Lung microvascular endothelial cell (primary cell): ENCODE results near the gene TMEM208. TPM values are rescaled to one million over a fixed set of nuclear protein-coding genes. Genes with fewer than 3 reads are reported as not detected.
A peak's percentile ranks its signal among the peaks of the same experiment; 100 is the strongest.

ENCODE experiments used
- DNase-seq, 2 donors: peaks; one replicate each; pipeline versions ENCODE4 v3.0.0 to v3.0.0-alpha.2; 2010; ENCODE audit warnings: low read depth in 2 of 2
- total RNA-seq: library from RNA; depleted of rRNA; stranded (reverse); fragments of >200 nt; gene quantifications from 2 replicates; pipeline ENCODE4 v1.2.1, GENCODE V29; 2014

The TMEM208 gene
- total RNA-seq, 1 donor from 2014 or later, result 29.2 TPM

DNA sequence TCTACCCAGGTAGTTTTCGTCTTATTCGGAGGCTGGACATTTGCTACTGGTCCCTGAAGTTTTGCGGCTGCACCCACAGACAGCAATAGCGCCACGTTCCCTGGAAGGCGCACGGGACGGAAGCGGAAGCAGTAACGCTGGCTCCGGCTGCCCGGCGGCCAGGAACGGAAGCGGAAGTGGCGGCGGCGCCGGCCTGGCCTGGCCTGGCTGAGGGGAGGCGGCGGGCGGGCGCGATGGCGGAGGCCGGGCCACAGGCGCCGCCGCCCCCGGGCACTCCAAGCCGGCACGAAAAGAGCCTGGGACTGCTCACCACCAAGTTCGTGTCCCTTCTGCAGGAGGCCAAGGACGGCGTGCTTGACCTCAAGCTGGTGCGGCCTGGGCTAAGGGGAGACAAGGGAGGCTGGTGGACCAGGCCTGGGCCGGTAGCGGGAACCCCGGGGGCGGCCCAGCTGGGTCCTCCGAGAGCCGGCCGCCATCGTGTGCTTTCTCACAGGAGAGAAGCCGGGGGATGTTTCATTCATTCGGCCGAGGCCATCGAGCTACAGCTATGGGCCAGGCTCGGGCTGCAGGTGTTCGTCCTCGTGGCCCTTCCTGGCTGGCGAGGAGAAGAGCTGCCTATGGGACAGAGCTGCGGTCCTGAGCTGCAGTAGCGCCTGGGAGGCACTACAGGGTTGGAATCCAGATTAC lies 34.8 kb upstream of the TMEM208 start, which contains the start of gene E2F4:
E2F4 (plus strand) TSS at position 161 of the 687 bp plus-strand sequence; CDS start at position 234, 73 bp downstream.
- DNase-seq, result peak; percentile 96 to 97

DNA sequence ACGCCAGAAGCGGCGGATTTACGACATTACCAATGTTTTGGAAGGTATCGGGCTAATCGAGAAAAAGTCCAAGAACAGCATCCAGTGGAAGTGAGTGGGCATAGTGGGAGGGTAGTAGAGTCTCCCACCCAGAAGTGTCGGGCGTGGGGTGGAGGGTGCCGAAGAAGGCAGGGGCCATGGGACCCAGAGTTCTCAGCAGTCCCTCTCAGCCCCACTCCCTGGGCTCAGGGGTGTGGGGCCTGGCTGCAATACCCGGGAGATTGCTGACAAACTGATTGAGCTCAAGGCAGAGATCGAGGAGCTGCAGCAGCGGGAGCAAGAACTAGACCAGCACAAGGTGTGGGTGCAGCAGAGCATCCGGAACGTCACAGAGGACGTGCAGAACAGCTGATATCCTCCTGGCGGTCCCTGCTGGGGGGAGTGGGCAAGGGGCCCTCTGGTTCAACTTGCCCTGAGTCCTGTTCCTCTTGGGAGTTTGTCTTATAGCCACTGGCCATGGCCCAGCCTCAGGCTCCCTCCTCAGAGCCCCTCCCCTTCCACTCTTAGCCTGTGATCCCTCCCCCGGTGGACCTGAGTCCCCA lies 34.1 kb upstream of the TMEM208 start:
- DNase-seq, result peak; percentile 25 to 35

DNA sequence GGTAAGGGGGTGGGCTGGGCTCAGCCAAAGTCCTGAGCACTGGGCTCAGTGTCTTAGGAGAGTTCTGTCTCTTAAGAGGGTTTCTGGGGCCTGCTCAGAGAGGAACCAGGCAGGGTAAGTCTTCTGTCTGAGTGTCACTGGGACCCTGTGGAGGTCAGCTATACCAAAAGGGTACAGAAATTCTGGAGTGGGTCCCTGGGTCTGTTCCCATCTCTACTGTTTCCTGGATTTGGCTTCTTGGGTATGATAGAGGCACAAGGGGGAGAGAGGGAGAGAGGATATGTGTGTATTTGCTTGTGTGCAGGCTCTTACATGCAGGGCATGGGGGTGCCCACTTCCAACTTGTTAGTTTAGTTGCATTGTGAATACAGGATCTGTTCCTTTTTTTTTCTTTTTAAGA lies 33.4 kb upstream of the TMEM208 start:
- DNase-seq, result no peak

DNA sequence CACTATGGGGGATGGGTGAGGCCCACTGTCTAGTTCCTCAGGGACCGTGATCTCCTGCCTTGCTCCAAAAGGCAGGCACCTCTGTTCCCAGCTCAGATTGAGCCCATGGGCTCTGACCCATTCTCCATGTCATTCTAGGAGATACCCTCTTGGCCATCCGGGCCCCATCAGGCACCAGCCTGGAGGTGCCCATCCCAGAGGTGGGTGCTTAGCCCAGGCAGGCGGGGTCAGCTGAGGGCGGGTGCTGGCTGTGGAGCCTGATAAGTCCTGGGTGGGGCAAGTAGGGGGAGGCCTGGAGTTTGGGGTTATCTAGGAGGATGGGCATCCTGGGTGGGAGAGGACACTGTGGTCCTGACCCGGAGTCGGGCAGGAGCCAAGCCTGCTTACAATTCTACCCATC lies 32.7 kb upstream of the TMEM208 start:
- no peak for DNase-seq

DNA sequence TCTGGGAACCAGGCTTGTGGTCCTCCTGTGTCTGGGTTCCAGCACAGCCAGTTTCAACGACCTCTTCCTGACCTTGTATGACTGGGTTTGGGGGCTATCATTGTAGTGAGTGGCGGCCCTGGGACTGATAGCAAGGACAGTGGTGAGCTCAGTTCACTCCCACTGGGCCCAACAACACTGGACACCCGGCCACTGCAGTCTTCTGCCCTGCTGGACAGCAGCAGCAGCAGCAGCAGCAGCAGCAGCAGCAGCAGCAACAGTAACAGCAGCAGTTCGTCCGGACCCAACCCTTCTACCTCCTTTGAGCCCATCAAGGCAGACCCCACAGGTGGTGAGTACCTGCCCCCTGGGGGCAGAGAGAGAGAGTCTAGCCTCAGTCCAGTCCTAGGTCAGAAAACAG lies 31.3 kb upstream of the TMEM208 start:
- no peak for DNase-seq

DNA sequence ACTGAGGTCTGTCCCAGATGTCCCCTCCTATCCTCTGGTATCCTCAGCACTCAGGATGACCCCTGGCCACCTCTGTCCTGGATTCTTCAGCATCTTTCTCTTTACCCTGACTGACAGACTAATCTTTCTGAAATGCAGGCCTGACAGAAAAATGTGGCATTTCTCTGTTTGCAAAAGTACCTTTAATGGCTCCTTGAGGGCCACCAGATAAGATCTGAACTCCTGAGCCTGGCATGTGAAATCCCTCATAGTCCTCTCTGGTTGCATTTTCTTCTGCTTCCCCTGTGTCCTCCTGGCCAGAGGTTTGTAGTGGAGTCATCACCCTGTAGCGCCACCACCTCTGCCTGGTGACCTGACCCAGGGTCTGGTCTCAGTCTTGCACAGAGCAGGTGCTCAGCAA lies 30.0 kb upstream of the TMEM208 start:
- DNase-seq, result no peak

DNA sequence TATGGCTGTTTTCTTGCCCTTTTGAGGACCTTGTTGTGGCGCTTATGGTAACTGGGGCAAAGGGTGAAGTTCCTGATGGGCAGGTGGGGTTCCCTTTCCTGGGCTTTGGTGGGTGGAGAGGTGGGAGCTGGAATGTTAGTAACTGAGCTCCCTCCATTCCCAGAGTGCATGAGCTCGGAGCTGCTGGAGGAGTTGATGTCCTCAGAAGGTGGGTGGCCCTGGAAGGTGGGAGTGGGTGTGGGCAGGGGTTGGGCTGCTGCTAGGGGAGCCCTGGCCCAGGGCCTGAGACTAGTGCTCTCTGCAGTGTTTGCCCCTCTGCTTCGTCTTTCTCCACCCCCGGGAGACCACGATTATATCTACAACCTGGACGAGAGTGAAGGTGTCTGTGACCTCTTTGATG lies 29.2 kb upstream of the TMEM208 start:
- no peak for DNase-seq

DNA sequence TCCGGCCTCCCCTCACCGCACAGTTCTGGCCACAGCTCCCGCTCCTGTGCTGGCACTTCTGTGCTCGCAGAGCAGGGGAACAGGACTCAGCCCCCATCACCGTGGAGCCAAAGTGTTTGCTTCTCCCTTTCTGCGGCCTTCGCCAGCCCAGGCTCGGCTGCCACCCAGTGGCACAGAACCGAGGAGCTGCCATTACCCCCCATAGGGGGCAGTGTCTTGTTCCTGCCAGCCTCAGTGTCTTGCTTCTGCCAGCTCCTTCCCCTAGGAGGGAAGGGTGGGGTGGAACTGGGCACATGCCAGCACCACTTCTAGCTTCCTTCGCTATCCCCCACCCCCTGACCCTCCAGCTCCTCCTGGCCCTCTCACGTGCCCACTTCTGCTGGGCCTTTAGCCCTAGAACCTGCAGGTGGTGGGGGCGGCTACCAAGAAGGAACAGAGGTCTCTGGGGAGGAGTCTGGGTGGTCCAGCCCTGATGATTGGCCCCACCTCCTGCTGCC lies 28.6 kb upstream of the TMEM208 start:
- peak; percentile 46 to 63 for DNase-seq

DNA sequence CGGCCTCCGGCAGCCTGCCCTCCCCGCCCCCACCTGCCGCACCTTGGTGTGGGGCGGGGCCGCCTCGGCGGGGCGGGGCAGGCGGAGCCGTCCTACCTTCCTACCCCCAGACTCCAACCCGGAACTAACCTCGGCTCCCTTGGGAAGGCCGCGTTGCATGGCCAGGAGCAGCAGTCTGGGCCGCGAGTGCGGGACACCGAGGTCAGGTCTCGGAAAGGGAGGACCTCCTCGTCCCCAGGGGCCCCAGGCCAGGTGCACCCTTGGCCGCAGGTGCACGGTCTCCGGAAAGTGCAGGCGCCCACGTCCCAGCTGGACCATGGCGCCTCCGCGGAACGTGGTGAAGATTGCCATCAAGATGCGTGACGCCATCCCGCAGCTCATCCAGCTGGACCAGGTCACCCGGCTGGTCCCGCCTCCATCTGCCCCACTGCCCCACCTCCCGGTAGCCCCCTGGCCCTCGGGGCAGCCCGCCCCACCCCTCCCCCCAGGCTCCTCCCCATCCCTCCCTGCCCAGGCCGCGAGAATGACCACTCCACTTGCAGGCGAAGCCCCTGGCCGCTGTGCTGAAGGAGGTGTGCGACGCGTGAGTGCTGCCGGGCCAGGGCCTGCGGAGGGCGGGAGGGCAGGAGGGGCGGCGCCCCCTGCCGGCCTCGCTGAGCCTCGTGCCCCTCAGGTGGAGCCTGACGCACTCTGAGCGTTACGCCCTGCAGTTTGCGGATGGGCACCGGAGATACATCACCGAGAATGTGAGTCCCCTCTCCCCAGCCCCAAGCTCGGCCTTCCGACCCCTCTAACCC lies 27.7 kb upstream of the TMEM208 start, which contains the start of gene ELMO3:
ELMO3 (plus strand) TSS at position 121 of the 797 bp plus-strand sequence; CDS start at position 317, 196 bp downstream.
- DNase-seq, result no peak

DNA sequence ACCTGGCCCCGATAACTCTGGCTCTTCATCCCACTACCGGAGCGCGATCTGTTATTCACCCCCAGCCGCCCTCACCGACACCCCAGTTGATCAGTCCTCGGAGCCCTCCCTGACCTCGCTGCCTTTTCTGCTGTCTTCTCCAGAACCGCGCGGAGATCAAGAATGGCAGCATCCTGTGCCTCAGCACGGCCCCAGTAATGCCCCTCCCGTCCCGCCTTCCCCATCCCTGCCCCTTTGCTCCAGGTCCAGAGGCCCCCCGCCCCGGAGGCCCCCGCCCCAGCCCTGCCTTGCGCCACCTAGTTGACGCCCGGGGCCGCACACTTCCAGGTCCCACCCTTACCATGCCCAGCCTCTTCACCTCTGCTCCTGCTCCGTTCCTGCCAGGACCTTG lies 27.1 kb upstream of the TMEM208 start:
- DNase-seq, result no peak

DNA sequence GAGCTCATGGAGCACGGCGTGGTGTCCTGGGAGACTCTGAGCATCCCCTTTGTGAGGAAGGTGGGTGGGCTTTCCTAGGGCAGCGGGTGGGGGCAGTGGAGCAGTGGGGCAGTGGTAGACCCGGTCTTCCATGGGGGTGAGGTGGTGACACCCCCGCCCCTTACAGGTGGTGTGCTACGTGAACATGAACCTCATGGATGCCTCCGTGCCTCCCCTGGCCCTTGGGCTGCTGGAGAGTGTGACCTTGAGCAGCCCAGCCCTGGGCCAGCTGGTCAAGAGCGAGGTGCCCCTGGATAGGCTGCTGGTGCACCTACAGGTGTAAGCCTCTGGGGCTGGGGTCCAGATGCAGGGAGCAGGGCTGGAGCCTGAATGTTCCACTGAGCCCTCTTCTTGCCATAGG lies 26.4 kb upstream of the TMEM208 start:
- DNase-seq, result no peak

DNA sequence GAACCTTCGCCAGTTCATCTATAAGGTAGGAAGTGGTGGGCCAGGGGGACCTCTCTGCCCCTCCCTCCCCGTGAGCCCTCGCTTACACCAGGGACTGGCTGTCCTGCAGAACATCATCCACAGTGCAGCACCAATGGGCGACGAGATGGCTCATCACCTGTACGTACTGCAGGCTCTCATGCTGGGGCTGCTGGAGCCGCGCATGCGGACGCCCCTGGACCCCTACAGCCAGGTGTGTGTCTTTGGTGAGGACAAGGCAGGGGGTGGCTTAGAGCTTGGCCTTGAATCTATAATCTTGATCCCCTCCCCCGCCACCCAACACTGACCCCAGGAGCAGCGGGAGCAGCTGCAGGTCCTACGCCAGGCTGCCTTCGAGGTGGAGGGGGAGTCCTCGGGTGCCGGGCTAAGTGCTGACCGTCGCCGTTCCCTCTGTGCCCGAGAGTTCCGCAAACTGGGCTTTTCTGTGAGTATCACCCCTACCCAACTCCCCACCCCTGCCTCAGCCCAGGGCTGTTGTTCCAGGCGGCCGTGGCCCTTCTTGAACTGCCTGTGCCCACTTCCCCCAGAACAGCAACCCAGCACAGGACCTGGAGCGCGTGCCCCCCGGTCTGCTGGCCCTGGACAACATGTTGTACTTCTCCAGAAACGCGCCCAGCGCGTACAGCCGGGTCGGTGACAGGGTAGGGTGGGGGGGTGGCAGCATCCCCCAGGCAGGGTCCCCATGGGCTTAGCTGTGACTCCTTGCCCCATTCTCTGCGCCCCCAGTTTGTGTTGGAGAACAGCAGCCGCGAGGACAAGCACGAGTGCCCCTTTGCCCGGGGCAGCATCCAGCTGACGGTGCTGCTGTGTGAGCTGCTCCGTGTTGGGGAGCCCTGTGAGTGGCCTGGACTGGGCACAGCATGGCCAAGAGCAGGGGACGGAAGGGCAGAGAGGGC lies 25.3 kb upstream of the TMEM208 start:
- no peak for DNase-seq

DNA sequence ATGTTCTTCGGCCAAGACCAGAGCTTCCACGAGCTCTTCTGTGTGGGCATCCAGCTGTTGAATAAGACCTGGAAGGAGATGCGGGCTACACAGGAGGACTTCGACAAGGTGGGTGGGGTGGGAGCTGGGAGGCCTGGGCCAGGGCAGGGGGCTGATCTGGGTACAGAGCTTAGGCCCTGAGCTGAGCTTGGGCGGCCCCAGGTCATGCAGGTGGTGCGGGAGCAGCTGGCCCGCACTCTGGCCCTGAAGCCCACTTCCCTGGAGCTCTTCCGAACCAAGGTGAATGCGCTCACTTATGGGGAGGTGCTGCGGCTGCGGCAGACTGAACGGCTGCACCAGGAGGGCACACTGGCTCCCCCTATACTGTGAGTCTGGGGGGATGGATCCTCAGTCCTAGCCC lies 24.5 kb upstream of the TMEM208 start:
- no peak for DNase-seq

DNA sequence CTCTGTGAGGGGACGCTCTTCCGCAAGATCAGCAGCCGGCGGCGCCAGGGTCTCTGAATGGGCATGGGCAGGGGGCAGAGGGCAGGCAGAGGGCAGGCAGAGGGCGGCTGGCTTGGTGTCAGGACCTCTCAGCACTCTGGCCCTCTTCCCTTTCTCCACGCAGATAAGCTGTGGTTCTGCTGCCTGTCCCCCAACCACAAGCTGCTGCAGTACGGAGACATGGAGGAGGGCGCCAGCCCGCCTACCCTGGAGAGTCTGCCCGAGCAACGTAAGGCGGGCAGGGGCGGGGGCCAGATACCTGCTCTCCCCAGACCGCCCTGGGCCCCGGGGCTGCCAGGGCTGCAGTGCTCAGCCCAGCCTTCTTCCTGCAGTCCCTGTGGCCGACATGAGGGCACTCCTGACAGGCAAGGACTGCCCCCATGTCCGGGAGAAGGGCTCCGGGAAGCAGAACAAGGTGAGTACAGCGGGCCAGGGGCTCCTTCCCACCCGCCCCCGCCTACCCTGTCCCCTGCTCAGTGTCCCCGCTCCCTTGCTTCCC lies 23.9 kb upstream of the TMEM208 start:
- DNase-seq, result no peak

DNA sequence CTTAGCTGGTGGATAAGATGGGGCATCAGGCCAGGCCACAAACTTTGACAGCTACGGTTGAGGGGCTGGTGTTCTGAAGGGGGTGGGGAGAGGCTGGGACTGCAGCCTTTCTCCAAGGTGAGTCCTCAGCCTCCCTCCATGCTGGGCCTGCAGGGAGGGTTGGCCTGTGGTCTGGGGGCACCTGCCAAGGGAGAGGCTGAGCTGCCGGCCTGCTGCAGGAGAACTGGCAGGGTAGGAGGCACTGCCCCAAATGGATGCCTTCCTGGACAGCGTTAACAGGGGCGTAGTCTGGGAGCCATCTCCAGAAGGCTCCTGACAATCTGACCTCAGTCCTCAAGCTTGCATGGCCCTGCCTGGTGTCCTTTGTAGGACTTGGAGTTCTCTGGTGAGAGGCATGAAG lies 22.9 kb upstream of the TMEM208 start:
- no peak for DNase-seq

DNA sequence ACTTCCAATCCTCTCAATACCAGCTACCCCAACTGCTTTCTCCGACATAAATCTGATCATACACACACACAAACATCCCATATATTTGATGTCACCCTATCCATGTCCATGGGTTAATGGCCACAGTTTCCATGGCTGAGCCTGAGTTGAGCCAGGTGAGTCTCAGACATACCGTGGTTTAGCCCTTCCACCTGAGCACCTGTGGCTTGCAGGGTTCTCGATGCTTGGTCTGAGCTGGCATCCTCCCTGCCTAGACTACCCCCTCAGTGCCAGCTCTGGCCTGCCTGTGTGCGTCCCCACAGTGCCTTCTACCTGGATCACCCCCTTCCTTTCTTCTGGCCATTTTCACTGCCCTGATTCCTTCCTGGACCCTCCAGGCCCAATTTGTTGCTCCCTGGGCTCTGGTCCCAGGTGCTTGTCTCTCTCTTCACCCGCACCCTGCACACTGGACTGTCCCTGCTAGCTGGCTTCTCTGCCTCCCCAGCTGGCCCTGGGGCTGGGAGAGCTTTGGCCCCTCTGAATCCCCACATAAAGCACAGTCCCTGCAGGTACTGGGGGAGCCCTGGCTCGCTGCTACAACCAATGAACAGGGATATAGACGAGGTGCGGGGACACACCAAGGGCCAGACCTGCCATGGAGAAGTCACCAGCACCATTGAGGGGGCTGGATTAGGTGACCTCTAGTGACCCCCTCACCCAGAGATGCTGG lies 20.6 kb upstream of the TMEM208 start:
- no peak for DNase-seq

DNA sequence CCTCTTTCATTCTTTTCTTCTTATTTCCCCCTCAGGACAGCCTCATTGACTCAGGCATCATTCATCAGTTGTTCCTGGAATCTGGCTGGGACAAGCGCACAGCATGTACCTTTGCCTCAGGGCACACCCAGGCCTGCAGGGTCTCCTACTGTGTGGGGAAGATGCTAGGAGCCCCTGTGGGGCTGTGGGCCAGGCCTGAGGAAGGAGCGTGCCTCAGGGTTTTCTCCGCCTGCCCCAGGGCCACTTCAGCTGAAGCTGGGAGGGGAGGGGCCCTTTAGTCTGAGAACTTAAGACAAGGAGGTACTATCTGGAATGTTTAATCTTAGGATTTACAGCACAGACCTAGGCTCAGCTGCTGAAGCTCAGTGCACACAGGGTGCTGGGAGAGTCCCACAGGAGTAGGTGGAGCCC lies 20.1 kb upstream of the TMEM208 start:
- DNase-seq, result no peak

DNA sequence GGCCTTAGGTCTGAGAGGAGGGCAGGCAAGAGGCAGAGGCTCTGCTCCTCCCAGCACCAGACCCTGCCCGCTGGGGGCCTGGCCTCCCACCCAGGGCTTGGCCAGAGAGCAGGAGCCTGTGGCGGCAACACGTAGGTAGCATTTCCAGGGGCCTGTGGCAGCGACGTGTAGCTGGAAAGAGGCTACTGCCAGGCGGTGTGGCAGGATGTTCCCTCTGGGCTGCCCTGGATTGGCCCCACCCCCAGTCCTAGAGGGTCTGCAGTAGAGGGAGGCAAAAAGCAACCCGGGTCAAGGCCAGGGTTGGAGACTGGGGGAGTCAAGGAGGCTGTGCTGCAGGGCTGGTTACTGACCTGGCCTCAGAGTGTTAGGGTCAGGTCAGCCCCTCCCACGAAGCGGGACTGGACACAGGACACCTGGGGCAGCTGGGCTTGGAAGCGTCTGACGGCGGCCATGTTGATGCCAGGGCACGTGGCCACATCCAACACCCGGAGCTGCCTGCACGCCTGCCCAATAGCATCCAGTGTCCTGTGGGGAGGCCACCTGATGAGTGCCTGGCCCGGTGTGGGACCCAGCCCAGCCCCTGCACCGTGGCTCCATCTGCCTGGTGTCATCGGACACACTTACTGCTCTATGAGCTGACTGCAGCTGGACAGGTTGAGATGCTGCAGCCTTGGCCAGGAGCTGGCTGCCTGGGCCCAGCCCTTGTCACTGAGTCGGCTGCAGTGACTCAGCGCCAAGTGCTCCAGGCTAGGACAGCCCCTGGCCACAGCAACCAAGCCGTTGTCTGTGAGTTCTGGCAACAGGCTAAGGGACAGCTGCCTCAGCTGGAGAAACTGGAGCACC lies 19.5 kb upstream of the TMEM208 start:
- DNase-seq, result no peak

DNA sequence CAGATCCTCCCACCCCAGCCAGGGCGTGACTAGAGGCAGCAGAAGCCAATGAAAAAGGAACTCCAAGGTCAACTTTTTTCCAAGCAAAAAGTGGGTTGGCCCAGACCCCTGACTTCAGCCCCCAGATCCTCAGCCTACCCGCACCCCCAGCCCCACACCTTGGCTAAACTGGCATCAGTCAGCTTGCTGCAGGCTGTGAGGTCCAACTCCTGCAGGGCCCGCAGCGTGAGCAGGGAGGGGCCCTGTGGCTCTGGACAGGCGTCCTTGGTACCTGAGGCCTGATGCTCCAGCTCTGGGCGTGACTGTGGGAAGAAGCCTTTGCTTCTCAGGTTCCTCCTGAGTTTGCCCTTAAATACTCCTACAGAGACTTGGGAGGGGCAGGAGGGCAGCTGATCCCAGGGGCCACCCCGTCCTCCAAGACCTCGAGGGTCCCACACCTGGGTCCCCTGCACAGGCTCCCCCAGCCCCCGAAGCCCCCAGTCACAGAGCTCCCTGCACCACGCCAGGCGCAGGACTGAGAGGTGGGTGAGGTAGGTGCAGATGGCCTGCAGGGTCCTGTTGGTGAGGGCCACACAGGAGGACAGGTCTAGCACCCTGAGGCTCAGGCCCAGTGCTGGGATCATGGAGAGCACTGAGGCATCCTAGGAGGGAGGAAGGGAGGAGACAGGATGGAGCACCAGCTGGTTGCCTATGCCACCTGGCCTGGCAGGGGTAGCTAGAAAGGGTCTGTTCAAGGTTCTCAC lies 18.6 kb upstream of the TMEM208 start:
- no peak for DNase-seq
